Tibial nerve (tissue), 4 donors: Measurements from ENCODE around the gene SLC30A2. TPM values are rescaled to one million over a fixed set of nuclear protein-coding genes. Genes with fewer than 3 reads are reported as not detected.
"Not testable (repeated sequence)": the region's sequence is repeated elsewhere in the genome, so short reads cannot be mapped to it uniquely, and the experiment has no call there.

Source experiments
- DNase-seq, 2 donors: peaks; one replicate each; pipeline ENCODE4 v3.0.0-alpha.2; 2019; ENCODE audit warnings: low spot score in 2 of 2
- H3K27ac ChIP-seq, 4 donors: fragments of 200-600 bp; sonication (generic) in 3 of 4; one replicate each; pipeline ENCODE4 v1.5.1; 2017 to 2019; ENCODE audit warnings: mild to moderate bottlenecking in 1 of 4
- H3K27me3 ChIP-seq, 2 donors: fragments of 200-600 bp; sonication (generic) in 1 of 2; one replicate each; pipeline versions ENCODE4 v1.5.1 to v1.6.0; 2017 to 2019
- H3K36me3 ChIP-seq, 3 donors: fragments of 200-600 bp; sonication (generic); one replicate each; pipeline ENCODE4 v1.5.1; 2018 to 2019
- H3K4me1 ChIP-seq, 4 donors: fragments of 200-600 bp; sonication (generic) in 3 of 4; one replicate each; pipeline ENCODE4 v1.5.1; 2017 to 2019
- H3K4me3 ChIP-seq, 4 donors: fragments of 200-600 bp; sonication (generic) in 3 of 4; one replicate each; pipeline ENCODE4 v1.5.1; 2017 to 2019; ENCODE audit warnings: mild to moderate bottlenecking in 1 of 4, moderate library complexity in 1 of 4
- H3K9me3 ChIP-seq, 4 donors: fragments of 200-600 bp; sonication (generic) in 3 of 4; one replicate each; pipeline ENCODE4 v1.5.1; 2017 to 2019
- EP300 ChIP-seq, 2 donors: sonication (generic); formaldehyde crosslinking; IDR thresholded peaks; one replicate each; pipeline ENCODE4 v1.6.1; 2017; ENCODE audit warnings: antibody characterized with exemption in 2 of 2, mild to moderate bottlenecking in 1 of 2
- POLR2A ChIP-seq, 2 donors: fragments of 450-650 bp; IDR thresholded peaks; one replicate each; pipeline ENCODE4 v1.6.1; 2017; ENCODE audit warnings: antibody characterized with exemption in 2 of 2, mild to moderate bottlenecking in 2 of 2, moderate library complexity in 2 of 2
- WGBS, 2 donors: methylation state at CpG; one replicate each; pipeline ENCODE4 v1.1.5; 2018; 5-methylcytosine and 5-hydroxymethylcytosine counted together
- total RNA-seq, 4 donors: library from RNA; depleted of rRNA; stranded (reverse); fragments of >200 nt; gene quantifications; one replicate each; pipeline ENCODE4 v1.1.0, GENCODE V29; 2016
- TF ChIP-seq, protein P1 (sequence below), 5 experiments: fragments of 200-600 bp in 3 of 5; fragments of 450-650 bp in 2 of 5; sonication (generic) in 3 of 5; IDR thresholded peaks; one replicate each; pipeline ENCODE4 v1.5.1; 2016 to 2019; ENCODE audit warnings: antibody characterized with exemption in 5 of 5, mild to moderate bottlenecking in 3 of 5, moderate library complexity in 2 of 5

The SLC30A2 gene, protein sequence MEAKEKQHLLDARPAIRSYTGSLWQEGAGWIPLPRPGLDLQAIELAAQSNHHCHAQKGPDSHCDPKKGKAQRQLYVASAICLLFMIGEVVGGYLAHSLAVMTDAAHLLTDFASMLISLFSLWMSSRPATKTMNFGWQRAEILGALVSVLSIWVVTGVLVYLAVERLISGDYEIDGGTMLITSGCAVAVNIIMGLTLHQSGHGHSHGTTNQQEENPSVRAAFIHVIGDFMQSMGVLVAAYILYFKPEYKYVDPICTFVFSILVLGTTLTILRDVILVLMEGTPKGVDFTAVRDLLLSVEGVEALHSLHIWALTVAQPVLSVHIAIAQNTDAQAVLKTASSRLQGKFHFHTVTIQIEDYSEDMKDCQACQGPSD
- not detected for total RNA-seq

DNA sequence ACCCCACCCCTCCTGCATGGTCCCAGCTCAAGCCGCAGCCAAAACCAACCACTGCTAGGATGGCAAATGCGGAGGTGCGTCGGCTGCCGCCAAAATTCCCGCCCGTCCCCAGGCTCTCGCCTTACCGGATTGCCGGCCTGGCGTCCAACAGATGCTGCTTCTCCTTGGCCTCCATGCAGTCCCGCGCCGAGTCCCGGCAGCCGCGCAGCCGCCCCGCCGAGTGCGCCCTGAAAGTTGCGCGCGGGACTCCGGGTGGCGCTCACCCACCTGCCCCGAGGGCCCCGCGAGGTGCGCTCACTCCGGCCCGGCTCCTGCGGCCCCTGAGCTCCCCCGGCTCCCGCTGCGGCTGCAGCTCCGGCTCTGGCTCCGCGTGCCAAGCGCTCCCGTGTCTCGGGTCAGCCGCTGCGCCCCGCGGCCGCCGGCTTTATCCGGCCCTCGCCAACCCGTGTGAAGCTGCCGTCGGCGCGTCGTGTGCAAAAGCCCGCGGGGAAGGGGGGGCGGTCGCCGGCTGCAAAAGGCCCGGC lies at the start of gene SLC30A2:
TSS of gene SLC30A2 (minus strand) at position 397 of the 524 bp plus-strand sequence. CDS start at position 175, 222 bp downstream.
- TF ChIP-seq POLR2A (IDR thresholded peaks at IDR 0.05) = no peak
- no peak for TF ChIP-seq EP300 (IDR thresholded peaks at IDR 0.05)
- TF ChIP-seq, protein P1, sequence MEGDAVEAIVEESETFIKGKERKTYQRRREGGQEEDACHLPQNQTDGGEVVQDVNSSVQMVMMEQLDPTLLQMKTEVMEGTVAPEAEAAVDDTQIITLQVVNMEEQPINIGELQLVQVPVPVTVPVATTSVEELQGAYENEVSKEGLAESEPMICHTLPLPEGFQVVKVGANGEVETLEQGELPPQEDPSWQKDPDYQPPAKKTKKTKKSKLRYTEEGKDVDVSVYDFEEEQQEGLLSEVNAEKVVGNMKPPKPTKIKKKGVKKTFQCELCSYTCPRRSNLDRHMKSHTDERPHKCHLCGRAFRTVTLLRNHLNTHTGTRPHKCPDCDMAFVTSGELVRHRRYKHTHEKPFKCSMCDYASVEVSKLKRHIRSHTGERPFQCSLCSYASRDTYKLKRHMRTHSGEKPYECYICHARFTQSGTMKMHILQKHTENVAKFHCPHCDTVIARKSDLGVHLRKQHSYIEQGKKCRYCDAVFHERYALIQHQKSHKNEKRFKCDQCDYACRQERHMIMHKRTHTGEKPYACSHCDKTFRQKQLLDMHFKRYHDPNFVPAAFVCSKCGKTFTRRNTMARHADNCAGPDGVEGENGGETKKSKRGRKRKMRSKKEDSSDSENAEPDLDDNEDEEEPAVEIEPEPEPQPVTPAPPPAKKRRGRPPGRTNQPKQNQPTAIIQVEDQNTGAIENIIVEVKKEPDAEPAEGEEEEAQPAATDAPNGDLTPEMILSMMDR (IDR thresholded peaks at IDR 0.05) = no peak
- 3 to 4% methylated on average over 10 to 29 of the region's 62 CpGs for WGBS, 2 donors

DNA sequence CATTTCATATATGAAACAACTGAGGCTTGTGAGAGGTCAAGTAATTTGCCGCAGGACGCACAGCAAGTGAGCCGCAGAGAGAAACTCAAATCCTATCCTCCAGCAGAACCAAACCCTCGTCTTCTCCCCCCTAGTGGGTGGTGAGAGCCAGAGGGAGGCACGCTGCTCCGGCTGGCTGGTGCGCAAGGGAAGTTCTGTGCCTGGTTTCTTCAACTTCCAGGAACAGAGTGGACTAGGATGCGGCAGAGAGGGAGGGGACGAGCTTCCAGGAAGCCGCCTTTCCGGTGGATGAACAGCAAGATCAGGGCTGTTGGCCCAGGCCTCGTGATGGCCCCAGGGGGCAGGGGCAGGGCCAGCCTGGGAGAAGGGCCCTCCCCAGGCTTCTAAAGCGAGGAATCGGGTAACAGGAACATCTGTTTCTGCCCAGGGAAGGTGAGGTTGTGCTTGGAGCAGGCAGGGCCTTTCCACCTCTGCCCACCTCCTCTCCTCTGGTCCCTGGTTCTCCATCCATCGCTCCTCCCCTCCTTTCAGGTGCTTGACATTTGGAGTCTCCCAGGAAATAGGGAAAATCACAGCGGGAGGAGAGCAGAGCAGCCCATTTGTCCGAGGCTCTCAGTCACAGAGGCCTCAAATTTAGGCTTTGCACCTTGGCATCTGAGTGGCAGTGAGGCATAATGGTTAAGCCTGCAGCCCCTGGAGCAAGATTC lies 48.9 kb upstream of the SLC30A2 start:
- Histone ChIP-seq H3K36me3 (no peaks in the 10 kb centered on the region), H3K27ac (peak overlapping the region in 1 of 4 donors; percentile 5), H3K9me3 (no peaks in the 10 kb centered on the region), H3K27me3 (peaks cover 0 to under 1% of the 10 kb centered on the region in 2 donors), H3K4me1 (peaks cover 0 to 16% (median 0%) of the 10 kb centered on the region in 4 donors), H3K4me3 (no peak overlapping the region)
- TF ChIP-seq, protein P1 (IDR thresholded peaks at IDR 0.05) = no peak
- peak in 1 of 2 donors; percentile 24 for TF ChIP-seq EP300 (IDR thresholded peaks at IDR 0.05)
- no peak for TF ChIP-seq POLR2A (IDR thresholded peaks at IDR 0.05)
- peak in 1 of 2 donors; percentile 5 for DNase-seq
- WGBS, 2 donors = 35 to 43% methylated on average over 16 to 17 of the region's 17 CpGs

More for the DNA sequence above, at the start of gene SLC30A2:
- Histone ChIP-seq H3K27me3 (peaks cover 0 to 67% of the 10 kb centered on the region in 2 donors), H3K4me1 (peaks cover 0 to 17% (median 5%) of the 10 kb centered on the region in 4 donors), H3K4me3 (peak within 1 kb of the TSS in 1 of 4 donors; percentile 30), H3K27ac (no peak within 1 kb of the TSS), H3K36me3 (no peaks in the 10 kb centered on the region), H3K9me3 (no peaks in the 10 kb centered on the region)
- DNase-seq = no peak

DNA sequence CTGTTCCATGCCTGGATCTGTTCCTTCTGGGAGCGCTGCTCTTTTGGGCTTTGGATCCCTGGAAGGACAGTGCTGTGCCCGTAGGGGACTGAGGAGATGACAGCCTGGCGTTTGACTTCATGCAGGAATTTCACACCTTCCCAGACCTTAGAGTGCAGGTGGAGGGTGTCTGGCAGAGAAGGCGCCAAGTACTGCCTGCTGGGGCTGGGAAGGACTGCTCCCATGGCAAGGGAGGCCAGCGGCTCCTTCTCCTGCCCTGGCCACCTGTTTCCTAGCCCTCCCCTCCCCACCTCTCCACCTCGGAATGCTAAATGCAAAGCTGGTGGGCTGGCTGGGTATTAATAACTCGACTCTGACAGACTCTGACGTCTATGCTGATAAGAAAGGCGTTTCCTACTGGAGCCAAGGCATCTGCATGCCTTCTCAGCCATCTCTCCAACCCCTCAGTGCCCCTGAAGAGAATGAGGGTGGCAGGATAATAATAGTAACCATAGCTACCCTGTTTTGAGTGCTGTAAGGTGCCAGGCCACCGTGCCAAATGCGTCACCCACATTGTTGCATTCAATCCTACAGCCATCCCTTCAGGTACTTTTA lies 48.3 kb upstream of the SLC30A2 start:
- WGBS, 2 donors = 35 to 37% methylated on average over 11 of the region's 11 CpGs
- Histone ChIP-seq H3K9me3 (no peaks in the 10 kb centered on the region), H3K36me3 (no peaks in the 10 kb centered on the region), H3K4me1 (peaks cover 0 to 16% (median 0%) of the 10 kb centered on the region in 4 donors), H3K27ac (peak overlapping the region in 1 of 4 donors; percentile 5), H3K27me3 (peaks cover 0 to 4% of the 10 kb centered on the region in 2 donors), H3K4me3 (no peak overlapping the region)
- no peak for DNase-seq
- no peak for TF ChIP-seq POLR2A (IDR thresholded peaks at IDR 0.05)
- TF ChIP-seq, protein P1 (IDR thresholded peaks at IDR 0.05) = no peak
- no peak for TF ChIP-seq EP300 (IDR thresholded peaks at IDR 0.05)

DNA sequence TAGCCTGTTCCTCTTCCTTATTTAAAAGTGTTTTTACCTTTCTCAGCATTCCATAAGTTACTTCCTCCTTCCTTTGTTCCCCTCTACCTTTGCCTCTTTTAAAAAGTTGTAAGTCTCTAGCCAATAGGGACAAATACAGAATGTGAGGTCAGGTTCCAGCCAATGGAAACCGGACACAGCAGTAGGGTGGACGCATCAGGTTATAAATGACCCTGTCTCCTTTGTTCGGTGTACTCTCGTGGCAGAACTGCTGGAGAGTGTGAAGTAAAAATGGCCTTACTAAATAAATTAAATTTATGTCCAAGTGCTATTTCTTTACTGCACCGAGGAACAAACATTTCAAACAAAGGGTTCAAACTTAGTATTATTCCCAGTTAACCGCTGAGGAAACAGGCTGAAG lies 47.7 kb upstream of the SLC30A2 start:
- H3K4me1 ChIP-seq = peaks cover 0 to 16% (median 0%) of the 10 kb centered on the region in 4 donors
- not testable (repeated sequence) for H3K27me3 ChIP-seq, H3K9me3 ChIP-seq, H3K4me3 ChIP-seq, DNase-seq, H3K27ac ChIP-seq, H3K36me3 ChIP-seq
- 43 to 46% methylated on average over 6 of the region's 6 CpGs for WGBS, 2 donors

DNA sequence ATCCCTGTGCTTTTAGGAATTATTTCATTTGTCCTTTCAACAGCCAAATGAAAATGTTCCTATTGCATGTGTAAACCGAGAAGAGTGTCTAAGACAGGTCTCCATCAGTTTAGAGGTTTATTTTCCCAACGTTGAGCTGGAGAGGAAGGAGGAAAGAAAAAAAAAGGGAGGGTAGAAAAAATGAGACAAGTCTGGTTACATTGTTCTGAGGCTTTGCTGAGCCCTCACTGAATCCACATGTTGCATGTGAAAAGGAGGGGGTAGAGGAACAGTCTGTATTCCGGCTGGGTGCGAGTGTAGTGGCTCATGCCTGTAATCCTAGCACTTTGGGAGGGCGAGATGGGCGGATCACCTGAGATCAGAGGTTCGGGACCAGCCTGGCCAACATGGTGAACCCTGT lies 46.5 kb upstream of the SLC30A2 start:
- WGBS, 2 donors = 63 to 69% methylated on average over 7 of the region's 7 CpGs
- peaks cover 0 to 4% of the 10 kb centered on the region in 2 donors for H3K27me3 ChIP-seq
- no peak for TF ChIP-seq EP300 (IDR thresholded peaks at IDR 0.05)
- TF ChIP-seq, protein P1 (IDR thresholded peaks at IDR 0.05) = no peak
- no peak for TF ChIP-seq POLR2A (IDR thresholded peaks at IDR 0.05)

More for the DNA sequence above, 46.5 kb upstream of the SLC30A2 start:
- Histone ChIP-seq H3K9me3 (no peaks in the 10 kb centered on the region), H3K4me1 (peaks cover 0 to 16% (median 0%) of the 10 kb centered on the region in 4 donors), H3K4me3 (no peak overlapping the region), H3K36me3 (no peaks in the 10 kb centered on the region), H3K27ac (no peak overlapping the region)
- no peak for DNase-seq
